EH (cell line): ENCODE measurements around the gene ATG16L2.
"Not testable (repeated sequence)": the region's sequence is repeated elsewhere in the genome, so short reads cannot be mapped to it uniquely, and the experiment has no call there.

Experiments
- DNase-seq: peaks from one replicate; pipeline ENCODE4 v3.0.0-alpha.2; 2015; ENCODE audit warnings: low read depth

The ATG16L2 gene

DNA sequence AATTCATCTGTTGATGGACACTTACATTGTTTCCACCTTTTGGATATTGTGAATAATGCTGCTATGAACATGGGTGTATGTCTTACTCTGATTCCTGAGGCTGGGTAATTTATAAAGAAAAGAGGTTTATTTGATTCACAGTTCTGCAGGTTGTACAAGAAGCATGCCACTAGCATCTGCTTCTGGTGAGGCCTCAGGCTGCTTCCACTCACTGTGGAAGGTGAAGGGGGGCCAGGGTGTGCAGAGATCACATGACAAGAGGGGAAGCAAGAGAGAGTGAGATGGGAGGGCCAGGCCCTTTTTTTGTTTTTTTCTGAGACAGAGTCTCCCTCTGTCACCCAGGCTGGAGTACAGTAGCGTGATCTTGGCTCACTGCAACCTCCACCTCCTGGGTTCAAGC lies 7.8 kb upstream of the ATG16L2 start:
- not testable (repeated sequence) for DNase-seq

DNA sequence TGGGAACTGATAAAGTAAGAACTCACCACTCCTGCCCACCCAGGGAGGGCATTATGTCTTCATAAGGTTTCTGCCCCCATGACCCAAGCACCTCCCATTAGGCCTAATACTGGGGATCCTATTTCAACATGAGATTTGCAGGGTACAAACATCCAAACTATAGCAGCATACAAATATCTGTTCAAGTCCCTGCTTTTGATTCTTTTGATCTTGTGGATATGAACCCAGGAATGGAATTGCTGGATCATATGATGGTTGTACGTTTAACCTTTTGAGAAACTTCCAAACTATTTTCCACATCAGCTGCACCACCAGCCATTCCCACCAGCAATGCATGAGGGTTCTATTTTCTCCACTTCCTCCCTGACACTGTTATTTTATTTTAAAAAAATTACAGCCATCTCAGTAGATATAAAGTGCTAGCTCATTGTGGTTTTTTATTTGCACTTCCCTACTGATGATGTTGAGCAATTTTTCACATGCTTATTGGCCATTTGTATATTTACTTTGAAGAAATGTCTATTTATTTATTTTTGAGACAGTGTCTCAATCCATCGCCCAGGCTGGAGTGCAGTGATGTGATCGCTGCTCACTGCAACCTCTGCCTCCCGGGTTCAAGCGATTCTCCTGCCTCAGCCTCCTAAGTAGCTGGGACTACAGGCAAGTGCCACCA lies 7.1 kb upstream of the ATG16L2 start:
- DNase-seq, result peak; percentile 77

GRCh38 chr11:72807792-72808191 lies 6.4 kb upstream of the ATG16L2 start:
- no peak for DNase-seq

- DNase-seq, result peak; percentile 45
Measured at GRCh38 chr11:72808331-72808798, 5.8 kb upstream of the ATG16L2 start.

GRCh38 chr11:72811686-72812085 lies 2.5 kb upstream of the ATG16L2 start:
- DNase-seq, result not testable (repeated sequence)

GRCh38 chr11:72812604-72812966 lies 1.6 kb upstream of the ATG16L2 start:
- DNase-seq, result no peak

DNA sequence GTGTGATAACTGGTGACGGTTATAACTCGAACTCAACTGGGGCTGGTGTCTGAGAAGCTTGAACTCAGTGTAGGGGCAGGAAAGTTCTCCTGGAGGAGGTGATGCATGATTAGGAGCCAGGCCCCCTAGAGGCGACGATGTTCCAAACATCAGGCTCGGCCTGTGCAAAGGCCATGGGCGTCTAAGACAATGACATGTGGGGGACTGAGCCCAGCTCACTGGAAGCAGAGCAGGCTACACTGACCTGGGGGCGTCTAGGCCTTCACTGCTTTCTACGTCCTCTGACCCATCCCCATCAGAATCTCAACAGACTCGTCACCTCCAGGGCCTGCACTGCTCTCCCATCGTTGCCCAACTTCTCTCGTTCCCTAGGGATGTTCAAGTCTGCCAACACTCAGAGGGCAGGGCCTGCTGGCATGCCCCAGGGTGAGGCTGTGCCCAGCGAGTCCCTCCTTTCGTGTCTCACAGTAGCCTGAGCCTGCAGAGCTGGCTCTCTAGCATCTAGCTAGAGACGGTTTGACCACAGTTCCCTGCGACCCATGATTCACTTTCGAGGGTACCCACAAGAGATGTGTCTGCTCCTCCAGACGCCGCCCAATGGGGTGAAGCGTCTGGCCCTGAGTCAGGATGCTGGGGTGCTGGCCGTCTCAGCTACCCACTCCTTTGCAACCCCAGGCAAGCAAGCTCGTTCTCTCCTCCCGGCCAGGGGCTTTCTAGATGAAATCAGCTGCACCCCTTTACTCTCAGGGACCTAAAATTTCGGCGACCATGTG lies 1.1 kb upstream of the ATG16L2 start:
- peak; percentile 71 for DNase-seq

- DNase-seq, result peak; percentile 85
Measured at GRCh38 chr11:72813740-72814285, 398 bp upstream of the ATG16L2 start.

GRCh38 chr11:72815110-72815618 lies 953 bp downstream of the ATG16L2 start:
- no peak for DNase-seq

DNA sequence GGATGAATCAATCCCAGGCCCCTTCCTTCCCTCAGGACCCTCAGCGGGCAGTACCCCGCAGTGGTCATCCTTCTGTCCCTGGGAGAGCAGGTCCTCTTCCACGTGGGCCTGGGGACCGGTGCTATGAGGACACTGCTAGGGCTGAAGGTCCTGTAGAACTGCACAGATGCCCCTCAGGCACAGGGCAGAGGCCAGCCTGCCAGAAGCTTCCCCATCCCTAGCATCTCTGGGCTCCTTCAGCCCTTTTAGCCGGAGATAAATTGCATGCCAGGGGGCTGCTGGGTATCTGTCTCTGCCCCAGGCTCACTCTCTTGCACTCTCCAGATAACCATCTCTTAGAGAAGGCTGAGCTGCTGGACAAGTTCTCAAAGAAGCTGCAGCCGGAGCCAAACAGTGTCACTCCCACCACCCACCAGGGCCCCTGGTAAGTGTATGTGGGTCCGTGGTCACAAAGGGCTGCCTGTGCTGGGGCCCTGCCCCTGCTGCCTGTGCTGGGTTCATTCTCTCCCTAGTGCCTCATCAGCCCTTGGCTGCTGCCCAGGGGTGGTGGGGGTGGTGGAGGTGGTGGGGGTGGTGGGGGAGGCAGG lies 2.3 kb downstream of the ATG16L2 start:
- DNase-seq, result peak; percentile 32

DNA sequence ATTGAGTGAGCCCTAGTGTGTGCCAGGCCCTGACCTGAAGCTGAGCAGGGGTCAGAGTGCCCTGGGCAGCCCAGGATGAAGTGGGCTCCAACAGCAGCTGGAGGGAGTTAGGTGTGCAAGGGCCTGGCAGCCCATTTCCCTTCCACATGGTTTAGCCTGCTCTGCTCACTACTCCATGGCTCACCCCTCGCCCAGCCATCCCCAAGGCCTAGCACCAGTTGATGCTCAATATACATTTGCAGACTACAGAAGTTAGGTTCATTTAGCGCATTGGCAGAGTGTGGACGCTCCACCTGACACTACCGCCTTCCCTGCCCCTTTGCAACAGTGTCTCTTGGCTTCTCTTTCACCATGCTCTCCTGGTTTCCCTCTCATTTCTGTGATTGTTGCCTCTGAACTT lies 3.8 kb downstream of the ATG16L2 start:
- DNase-seq, result no peak

DNA sequence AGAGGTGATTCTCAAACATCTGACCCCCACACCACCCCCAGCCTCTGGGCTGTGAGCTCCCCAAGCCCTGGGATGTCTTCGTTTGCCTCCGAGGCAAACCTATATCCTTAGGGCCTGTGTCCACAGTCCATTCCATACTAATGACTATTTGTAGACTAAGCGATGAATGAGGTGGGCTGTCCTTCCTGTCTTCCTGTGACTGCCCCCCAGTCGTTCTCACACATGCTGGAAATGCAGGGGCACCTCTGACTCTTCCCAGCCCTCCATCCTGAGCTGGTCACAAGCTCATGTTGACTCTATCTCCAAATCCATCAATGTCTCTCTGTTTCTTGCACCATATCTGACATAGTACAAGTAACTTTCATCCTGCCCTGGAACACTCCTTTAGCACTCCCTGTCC lies 4.8 kb downstream of the ATG16L2 start:
- no peak for DNase-seq

- no peak for DNase-seq
Measured at GRCh38 chr11:72820439-72821139, 6.4 kb downstream of the ATG16L2 start.

- no peak for DNase-seq
Measured at GRCh38 chr11:72821221-72821919, 7.2 kb downstream of the ATG16L2 start.

DNA sequence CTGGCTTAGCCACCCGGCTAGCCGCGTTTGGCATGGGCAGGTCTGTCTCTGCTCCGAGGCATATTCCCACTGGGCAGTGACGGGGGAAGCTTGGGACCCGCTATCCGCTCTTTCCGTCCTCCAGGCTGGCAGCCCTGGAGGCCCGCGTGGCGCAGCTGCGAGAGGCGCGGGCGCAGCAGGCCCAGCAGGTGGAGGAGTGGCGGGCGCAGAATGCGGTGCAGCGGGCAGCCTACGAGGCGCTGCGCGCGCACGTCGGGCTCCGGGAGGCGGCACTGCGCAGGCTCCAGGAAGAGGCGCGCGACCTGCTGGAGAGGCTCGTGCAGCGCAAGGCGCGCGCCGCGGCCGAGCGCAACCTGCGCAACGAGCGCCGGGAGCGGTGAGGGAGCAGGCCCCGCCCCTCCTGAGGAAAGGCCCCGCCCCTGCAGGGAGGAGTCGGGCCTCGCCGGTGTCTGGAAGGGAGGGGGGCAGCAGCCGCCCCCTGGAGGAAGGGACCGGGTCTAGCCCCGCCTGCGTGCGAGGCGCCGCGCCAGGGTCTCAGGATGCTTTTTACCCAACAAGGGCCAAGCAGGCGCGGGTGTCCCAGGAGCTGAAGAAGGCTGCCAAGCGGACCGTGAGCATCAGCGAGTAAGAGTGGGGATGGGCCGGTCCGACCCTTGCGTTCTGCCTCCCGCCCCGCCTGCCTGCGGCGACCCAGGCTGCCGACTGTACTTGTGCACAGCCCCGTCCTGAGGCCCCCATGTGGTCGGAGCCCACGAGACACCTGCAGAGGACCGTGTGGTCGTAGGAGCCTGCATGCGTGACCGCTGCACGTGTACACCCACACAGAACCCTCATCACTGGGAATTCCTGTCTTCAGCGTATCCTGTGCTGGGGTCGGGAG lies 7.9 kb downstream of the ATG16L2 start:
- peak; percentile 86 for DNase-seq

- no peak for DNase-seq
Measured at GRCh38 chr11:72823105-72823804, 9.0 kb downstream of the ATG16L2 start.

GRCh38 chr11:72824020-72824419 lies 9.8 kb downstream of the ATG16L2 start:
- no peak for DNase-seq

- no peak for DNase-seq
Measured at GRCh38 chr11:72824811-72825505, 10.7 kb downstream of the ATG16L2 start.

DNA sequence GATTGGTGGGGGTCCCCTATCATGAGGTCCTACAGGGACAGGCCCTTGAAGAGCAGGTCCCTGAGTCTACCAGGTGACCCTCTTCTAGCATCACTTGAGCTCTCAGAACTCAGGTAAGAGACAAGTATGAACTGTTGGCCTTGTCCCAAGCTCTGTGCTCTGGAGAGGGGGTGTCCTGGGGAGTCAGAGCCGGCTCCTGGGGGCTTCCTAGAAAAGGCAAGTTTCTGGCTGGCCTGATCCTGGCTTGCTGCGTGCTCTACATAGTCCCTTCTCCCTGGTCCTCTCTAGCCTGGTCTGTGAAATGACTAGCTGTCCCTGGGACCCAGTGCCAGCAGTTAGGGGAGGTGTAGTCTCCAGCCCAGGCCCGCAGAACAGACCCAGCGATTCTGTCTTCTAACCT lies 11.4 kb downstream of the ATG16L2 start:
- no peak for DNase-seq
